Keratinocyte (primary cell): Measurements from ENCODE around the gene SCAI. TPM values are rescaled to one million over a fixed set of nuclear protein-coding genes. Genes with fewer than 3 reads are reported as not detected.
"Not testable (repeated sequence)": the region's sequence is repeated elsewhere in the genome, so short reads cannot be mapped to it uniquely, and the experiment has no call there.

ENCODE experiments used
- DNase-seq: peaks from one replicate; pipeline ENCODE4 v3.0.0-alpha.2; 2011; ENCODE audit warnings: low read depth, missing footprints, low spot score
- FAIRE-seq: peaks from 2 replicates; lab custom pipeline; 2011; peaks lifted over from hg19 to GRCh38; lab: Jason Lieb, UNC
- H2AFZ ChIP-seq: 2 replicates; pipeline ENCODE4 v1.6.0; 2012; ENCODE audit warnings: low read length, control low read depth, inconsistent platforms; ENCODE audit not compliant: control insufficient read depth
- H3K27ac ChIP-seq: 2 replicates; pipeline ENCODE4 v1.5.1; 2011; ENCODE audit warnings: low read length; ENCODE audit not compliant: control insufficient read depth, insufficient read depth
- H3K27me3 ChIP-seq: 3 replicates; pipeline ENCODE4 v1.6.0; 2011; ENCODE audit warnings: low read length; ENCODE audit not compliant: control insufficient read depth, insufficient read depth; ENCODE audit errors: extremely low read depth
- H3K36me3 ChIP-seq, 2 experiments: 2 replicates in 1 of 2; 3 replicates in 1 of 2; pipeline ENCODE4 v1.5.1; 2011; ENCODE audit warnings: low read length in 2 of 2, mild to moderate bottlenecking in 1 of 2; ENCODE audit not compliant: control insufficient read depth in 2 of 2, insufficient read depth in 2 of 2; ENCODE audit errors: extremely low read depth in 1 of 2
- H3K4me1 ChIP-seq: 3 replicates; pipeline ENCODE4 v1.5.1; 2011; ENCODE audit warnings: low read length; ENCODE audit not compliant: control insufficient read depth, insufficient read depth; ENCODE audit errors: extremely low read depth
- H3K4me2 ChIP-seq: 3 replicates; pipeline ENCODE4 v1.6.0; 2011; ENCODE audit warnings: low read depth, low read length; ENCODE audit not compliant: control insufficient read depth, insufficient read depth; ENCODE audit errors: extremely low read depth
- H3K4me3 ChIP-seq, 3 experiments: fragments of 200-600 bp in 1 of 3; sonication (generic) in 1 of 3; 2 replicates in 2 of 3; 3 replicates in 1 of 3; pipeline ENCODE4 v1.5.1; 2011 to 2016; ENCODE audit warnings: low read length in 3 of 3, mild to moderate bottlenecking in 3 of 3, control low read depth in 2 of 3, inconsistent platforms in 1 of 3, low read depth in 1 of 3, mixed read lengths in 1 of 3, mixed run types in 1 of 3, moderate library complexity in 1 of 3; ENCODE audit not compliant: control insufficient read depth in 2 of 3, insufficient read depth in 2 of 3; ENCODE audit errors: extremely low read depth in 1 of 3
- H3K79me2 ChIP-seq: 2 replicates; pipeline ENCODE4 v1.6.0; 2012; ENCODE audit warnings: low read length; ENCODE audit not compliant: control insufficient read depth, insufficient read depth
- H3K9ac ChIP-seq: 3 replicates; pipeline ENCODE4 v1.6.0; 2011; ENCODE audit warnings: low read length; ENCODE audit not compliant: control insufficient read depth, insufficient read depth; ENCODE audit errors: extremely low read depth
- H3K9me1 ChIP-seq: 3 replicates; pipeline ENCODE4 v1.6.0; 2011; ENCODE audit warnings: low read length; ENCODE audit not compliant: control insufficient read depth, insufficient read depth; ENCODE audit errors: extremely low read depth
- H3K9me3 ChIP-seq: 2 replicates; pipeline ENCODE4 v1.5.1; 2012; ENCODE audit warnings: low read depth, low read length; ENCODE audit not compliant: control insufficient read depth
- H4K20me1 ChIP-seq: 3 replicates; pipeline ENCODE4 v1.6.0; 2011; ENCODE audit warnings: low read length; ENCODE audit not compliant: control insufficient read depth, insufficient read depth; ENCODE audit errors: extremely low read depth
- EZH2 ChIP-seq: IDR thresholded peaks from one replicate; pipeline ENCODE4 v1.6.1; 2012; ENCODE audit warnings: inconsistent platforms, mild to moderate bottlenecking, low read length, moderate library complexity
- dilution Hi-C: fragments of 300-500 bp; cut with MboI; formaldehyde crosslinking; loops from one replicate; pipeline ENCODE4 v1.7.0; 2020; ENCODE audit warnings: low sequenced_read_pairs; ENCODE audit not compliant: extremely low pct_ligation_motif_present
- polyA plus RNA-seq, 5 experiments: library from polyadenylated mRNA; depleted of rRNA in 3 of 5; stranded (reverse) in 3 of 5; stranded (forward) in 1 of 5; unstranded in 1 of 5; fragments of >200 nt; gene quantifications; 1 replicate in 1 of 5; 2 replicates in 3 of 5; 3 replicates in 1 of 5; pipeline versions ENCODE4 v1.2.1 to v1.2.3, GENCODE V29; 2011 to 2012; ENCODE audit warnings: missing spikeins in 2 of 5, low read depth in 1 of 5, low replicate concordance in 1 of 5
- TF ChIP-seq, protein P1 (sequence below), 3 experiments: IDR thresholded peaks in 1 of 3; conservative IDR thresholded peaks in 1 of 3; optimal IDR thresholded peaks in 1 of 3; 2 replicates in 2 of 3; 3 replicates in 1 of 3; pipeline versions ENCODE3 to v1.5.1; 2011; ENCODE audit warnings: low read length in 3 of 3, mild to moderate bottlenecking in 3 of 3, moderate library complexity in 2 of 3, control low read depth in 1 of 3, inconsistent platforms in 1 of 3; ENCODE audit not compliant: insufficient read depth in 2 of 3; ENCODE audit errors: extremely low read depth in 1 of 3

The SCAI gene
- polyA plus RNA-seq, 1 donor (not counting 4 experiments of a cell fraction or from before 2014, with no cell fraction given), result 3.0 TPM

GRCh38 chr9:124960409-124960752 is 182.9 kb downstream of the SCAI start:
- dilution Hi-C loops, result no loop called here
- Histone ChIP-seq H3K4me3 (no peak overlapping the region), H3K4me1 (no peaks in the 10 kb centered on the region), H3K4me2 (no peak overlapping the region), H3K36me3 (no peaks in the 10 kb centered on the region), H3K9me1 (no peaks in the 10 kb centered on the region), H3K79me2 (no peaks in the 10 kb centered on the region), H3K9ac (no peak overlapping the region), H2AFZ (no peak overlapping the region), H4K20me1 (no peaks in the 10 kb centered on the region), H3K27ac (no peak overlapping the region), H3K9me3 (no peaks in the 10 kb centered on the region), H3K27me3 (no peaks in the 10 kb centered on the region)
- TF ChIP-seq EZH2, result no peak
- DNase-seq (no peak), FAIRE-seq (no peak)

GRCh38 chr9:124959671-124960408 is 183.5 kb downstream of the SCAI start:
- DNase-seq, H2AFZ ChIP-seq, H3K9me1 ChIP-seq, dilution Hi-C loops, H3K27me3 ChIP-seq, H3K79me2 ChIP-seq, FAIRE-seq, H3K9ac ChIP-seq, H3K9me3 ChIP-seq, H3K36me3 ChIP-seq, H3K4me1 ChIP-seq, H3K4me2 ChIP-seq, H4K20me1 ChIP-seq, H3K4me3 ChIP-seq, H3K27ac ChIP-seq: not testable (repeated sequence)

DNA sequence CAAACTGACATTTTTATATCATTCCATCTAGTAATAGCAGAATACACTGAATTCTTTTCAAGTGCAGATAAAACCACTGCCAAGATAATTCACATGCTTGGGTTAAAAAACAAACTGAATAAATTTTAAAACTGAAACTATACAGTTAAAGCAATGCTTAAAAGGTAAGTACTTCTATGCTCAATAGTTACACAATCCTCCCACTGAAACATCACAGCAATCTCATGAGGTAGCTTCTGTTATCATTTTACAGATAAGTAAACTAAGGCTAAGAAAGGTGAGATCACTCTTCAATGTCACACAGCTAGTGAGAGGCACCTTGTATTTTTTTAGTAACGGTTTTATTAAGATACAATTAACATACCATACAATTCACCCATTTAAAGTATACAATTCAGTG is 189.1 kb downstream of the SCAI start:
- Histone ChIP-seq H3K79me2 (no peaks in the 10 kb centered on the region), H3K9me1 (no peaks in the 10 kb centered on the region), H3K27ac (no peak overlapping the region), H3K9me3 (no peaks in the 10 kb centered on the region), H3K4me2 (no peak overlapping the region), H3K9ac (no peak overlapping the region), H3K4me3 (no peak overlapping the region), H3K36me3 (no peaks in the 10 kb centered on the region), H3K27me3 (no peaks in the 10 kb centered on the region), H4K20me1 (no peaks in the 10 kb centered on the region), H2AFZ (no peak overlapping the region), H3K4me1 (no peaks in the 10 kb centered on the region)
- DNase-seq (no peak), FAIRE-seq (no peak)
- TF ChIP-seq EZH2, result no peak
- TF ChIP-seq, protein P1, sequence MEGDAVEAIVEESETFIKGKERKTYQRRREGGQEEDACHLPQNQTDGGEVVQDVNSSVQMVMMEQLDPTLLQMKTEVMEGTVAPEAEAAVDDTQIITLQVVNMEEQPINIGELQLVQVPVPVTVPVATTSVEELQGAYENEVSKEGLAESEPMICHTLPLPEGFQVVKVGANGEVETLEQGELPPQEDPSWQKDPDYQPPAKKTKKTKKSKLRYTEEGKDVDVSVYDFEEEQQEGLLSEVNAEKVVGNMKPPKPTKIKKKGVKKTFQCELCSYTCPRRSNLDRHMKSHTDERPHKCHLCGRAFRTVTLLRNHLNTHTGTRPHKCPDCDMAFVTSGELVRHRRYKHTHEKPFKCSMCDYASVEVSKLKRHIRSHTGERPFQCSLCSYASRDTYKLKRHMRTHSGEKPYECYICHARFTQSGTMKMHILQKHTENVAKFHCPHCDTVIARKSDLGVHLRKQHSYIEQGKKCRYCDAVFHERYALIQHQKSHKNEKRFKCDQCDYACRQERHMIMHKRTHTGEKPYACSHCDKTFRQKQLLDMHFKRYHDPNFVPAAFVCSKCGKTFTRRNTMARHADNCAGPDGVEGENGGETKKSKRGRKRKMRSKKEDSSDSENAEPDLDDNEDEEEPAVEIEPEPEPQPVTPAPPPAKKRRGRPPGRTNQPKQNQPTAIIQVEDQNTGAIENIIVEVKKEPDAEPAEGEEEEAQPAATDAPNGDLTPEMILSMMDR (optimal IDR thresholded peaks at IDR 0.05 in 1 of 3, IDR thresholded peaks at IDR 0.05 in 1 of 3, conservative IDR thresholded peaks at IDR 0.05 in 1 of 3; ENCODE audit: extremely low read depth in 1 of 3, insufficient read depth in 2 of 3, low read length in 3 of 3), result no peak
- dilution Hi-C loops, result no loop called here
